Naive thymus-derived CD8-positive, alpha-beta T cell (primary cell): ENCODE measurements around the gene SIX2. TPM values are rescaled to one million over a fixed set of nuclear protein-coding genes. Genes with fewer than 3 reads are reported as not detected.

Source experiments
- ATAC-seq, 2 donors: fragments of 150-1000 bp; cut with Tn5 transposase in 1 of 2; sonication (Bioruptor Pico), chemical (Tn5 transposase) in 1 of 2; 1 replicate in 1 of 2; 2 replicates in 1 of 2; pipeline ENCODE4 v1.10.0; 2021; ENCODE audit warnings: mild to moderate bottlenecking in 2 of 2, moderate library complexity in 2 of 2
- POLR2A ChIA-PET: fragments of 350-600 bp; sonication (Branson Sonifier 250); formaldehyde crosslinking; loops from one replicate; lab custom pipeline; 2021; ENCODE audit warnings: antibody characterized with exemption; lab: Charles Lee
- DNase-seq, 10 donors: peaks; one replicate each; pipeline versions ENCODE4 v3.0.0 to v3.0.0-alpha.2; 2020 to 2022
- H3K27ac Mint-ChIP-seq, 10 donors: one replicate each; pipeline ENCODE4 v1.8.0; 2020 to 2022; ENCODE audit warnings: mild to moderate bottlenecking in 10 of 10, mixed read lengths in 10 of 10, moderate library complexity in 4 of 10, inconsistent platforms in 1 of 10
- H3K27me3 Mint-ChIP-seq, 5 donors: one replicate each; pipeline ENCODE4 v1.8.0; 2021 to 2022; ENCODE audit warnings: mixed read lengths in 5 of 5
- H3K36me3 Mint-ChIP-seq, 3 donors: one replicate each; pipeline ENCODE4 v1.8.0; 2020 to 2022; ENCODE audit warnings: mixed read lengths in 3 of 3, mild to moderate bottlenecking in 2 of 3, inconsistent platforms in 1 of 3
- H3K4me1 Mint-ChIP-seq, 4 donors: one replicate each; pipeline ENCODE4 v1.8.0; 2021 to 2022; ENCODE audit warnings: mixed read lengths in 4 of 4
- H3K4me3 Mint-ChIP-seq, 10 donors: one replicate each; pipeline ENCODE4 v1.8.0; 2020 to 2022; ENCODE audit warnings: mild to moderate bottlenecking in 10 of 10, mixed read lengths in 10 of 10, moderate library complexity in 6 of 10, inconsistent platforms in 1 of 10
- H3K9me3 Mint-ChIP-seq, 9 donors: one replicate each; pipeline ENCODE4 v1.8.0; 2020 to 2022; ENCODE audit warnings: mixed read lengths in 9 of 9, mild to moderate bottlenecking in 3 of 9, inconsistent platforms in 1 of 9, moderate library complexity in 1 of 9
- polyA plus RNA-seq, 3 donors: library from polyadenylated mRNA; unstranded; fragments of 300-500 nt; fragmentation: Illumina TruSeq; gene quantifications; one replicate each; pipeline ENCODE4 v1.2.3, GENCODE V29; 2021
- total RNA-seq, 8 experiments: library from RNA in 2 of 8; stranded (reverse) in 2 of 8; gene quantifications; one replicate each; pipeline ENCODE4 v1.2.3 and lab custom pipeline; 2021 to 2026

SIX2 gene
- total and polyA plus RNA-seq, 5 experiments from 2014 or later: not detected

DNA sequence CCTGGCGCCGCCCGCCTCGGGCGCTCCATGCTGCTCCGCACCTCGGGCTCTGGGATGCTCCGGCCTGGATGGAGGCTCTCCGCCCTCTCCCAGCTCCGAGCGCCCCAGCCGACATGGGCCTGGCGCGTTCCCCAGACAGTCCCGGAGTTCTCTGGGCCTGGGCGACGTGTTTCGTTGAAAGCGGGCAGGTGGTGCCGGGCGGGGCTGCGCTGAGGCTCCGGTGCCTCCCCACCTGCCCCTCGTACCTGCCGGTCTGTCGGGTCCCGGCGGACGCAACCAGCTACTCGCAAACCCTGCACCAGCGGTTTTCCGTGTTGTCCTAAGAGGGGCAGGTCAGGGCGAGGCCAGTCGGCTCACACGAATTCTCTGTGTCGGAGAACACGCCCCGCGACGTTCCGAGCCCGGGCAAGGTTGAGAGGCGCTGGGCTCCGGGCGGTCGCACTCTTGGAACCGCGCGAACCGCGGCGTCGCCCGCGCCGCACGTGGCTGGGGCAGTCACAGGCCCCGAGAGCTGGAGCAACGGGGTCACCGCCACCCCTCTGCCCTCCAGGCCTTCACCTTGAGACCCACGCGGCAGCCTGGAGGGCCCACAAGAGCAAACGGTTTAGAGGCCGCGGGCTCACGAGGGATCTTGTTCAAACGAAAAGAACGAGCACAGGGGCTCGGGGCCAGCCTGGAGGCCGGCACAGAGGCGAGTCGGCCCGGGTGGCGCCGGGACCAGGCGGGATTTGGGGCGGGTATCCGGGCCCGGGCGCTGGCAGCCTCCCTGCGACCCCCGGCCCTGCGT is 4.2 kb upstream of the SIX2 start:
- peak overlapping the region in 2 of 10 donors; percentile 41 to 42 for H3K4me3 Mint-ChIP-seq
- no peak for DNase-seq
- H3K9me3 Mint-ChIP-seq: peaks cover 0 to 2% (median 0%) of the 10 kb centered on the region in 9 donors
- peaks cover 22 to 81% (median 62%) of the 10 kb centered on the region in 5 donors for H3K27me3 Mint-ChIP-seq
- POLR2A ChIA-PET: no interaction called here
- peaks cover 0 to 3% (median 0%) of the 10 kb centered on the region in 3 donors for H3K36me3 Mint-ChIP-seq
- H3K27ac Mint-ChIP-seq: no peak overlapping the region
- H3K4me1 Mint-ChIP-seq: peaks cover 5 to 37% (median 31%) of the 10 kb centered on the region in 4 donors
- ATAC-seq: no peak

- H3K27me3 Mint-ChIP-seq: peaks cover 25 to 86% (median 68%) of the 10 kb centered on the region in 5 donors
- no peak for DNase-seq
- H3K9me3 Mint-ChIP-seq: peaks cover 0 to 2% (median 0%) of the 10 kb centered on the region in 9 donors
- ATAC-seq: no peak
- H3K27ac Mint-ChIP-seq: peak overlapping the region in 1 of 10 donors; percentile 56
- peaks cover 8 to 42% (median 35%) of the 10 kb centered on the region in 4 donors for H3K4me1 Mint-ChIP-seq
- H3K36me3 Mint-ChIP-seq: peaks cover 0 to 3% (median 0%) of the 10 kb centered on the region in 3 donors
- POLR2A ChIA-PET: no interaction called here
- H3K4me3 Mint-ChIP-seq: peak overlapping the region in 7 of 10 donors; percentile 9 to 74 (median 52)
Observed at GRCh38 chr2:45012733-45013132, 3.5 kb upstream of the SIX2 start.

GRCh38 chr2:45011621-45012602 is 2.7 kb upstream of the SIX2 start:
- peak overlapping the region in 8 of 10 donors; percentile 9 to 66 (median 52) for H3K4me3 Mint-ChIP-seq
- H3K4me1 Mint-ChIP-seq: peaks cover 9 to 45% (median 39%) of the 10 kb centered on the region in 4 donors
- ATAC-seq (no peak), DNase-seq (no peak)
- H3K36me3 Mint-ChIP-seq: peaks cover 0 to 3% (median 0%) of the 10 kb centered on the region in 3 donors
- H3K27me3 Mint-ChIP-seq: peaks cover 27 to 86% (median 67%) of the 10 kb centered on the region in 5 donors
- peaks cover 0 to 2% (median 0%) of the 10 kb centered on the region in 9 donors for H3K9me3 Mint-ChIP-seq
- peak overlapping the region in 1 of 10 donors; percentile 70 for H3K27ac Mint-ChIP-seq
- POLR2A ChIA-PET: no interaction called here

DNA sequence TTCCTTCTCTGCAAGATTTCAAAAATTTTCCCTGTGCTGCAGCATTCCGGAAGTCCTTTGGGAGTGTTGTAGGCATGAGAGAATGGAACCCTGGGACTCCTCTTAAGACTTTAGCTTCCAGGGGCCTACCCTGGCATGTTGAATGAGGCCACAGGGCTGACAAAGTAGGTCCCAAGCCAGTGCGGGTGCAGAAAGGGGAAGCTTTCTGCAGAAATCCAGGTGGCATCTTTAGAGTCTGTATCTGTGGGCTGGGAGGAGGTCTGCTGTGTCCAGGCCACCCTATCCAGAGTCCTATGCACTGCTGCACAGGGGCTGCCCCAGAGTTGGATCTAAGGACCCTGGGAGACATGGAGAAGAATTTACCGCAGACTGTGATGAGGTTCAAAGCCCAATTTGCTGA is 1.9 kb upstream of the SIX2 start:
- Mint-ChIP-seq H3K4me1 (peaks cover 12 to 48% (median 45%) of the 10 kb centered on the region in 4 donors), H3K4me3 (peak overlapping the region in 9 of 10 donors; percentile 28 to 93 (median 65)), H3K27ac (no peak overlapping the region), H3K36me3 (peaks cover 0 to 3% (median 0%) of the 10 kb centered on the region in 3 donors), H3K9me3 (peaks cover 0 to 2% (median 0%) of the 10 kb centered on the region in 9 donors), H3K27me3 (peaks cover 30 to 86% (median 65%) of the 10 kb centered on the region in 5 donors)
- POLR2A ChIA-PET: no interaction called here
- DNase-seq (no peak), ATAC-seq (no peak)

GRCh38 chr2:45010702-45011012 is 1.4 kb upstream of the SIX2 start:
- H3K4me1 Mint-ChIP-seq: peaks cover 12 to 51% (median 48%) of the 10 kb centered on the region in 4 donors
- peaks cover 0 to 3% (median 0%) of the 10 kb centered on the region in 3 donors for H3K36me3 Mint-ChIP-seq
- H3K4me3 Mint-ChIP-seq: peak overlapping the region in 9 of 10 donors; percentile 12 to 93 (median 65)
- no peak for ATAC-seq
- H3K27me3 Mint-ChIP-seq: peaks cover 31 to 86% (median 63%) of the 10 kb centered on the region in 5 donors
- H3K27ac Mint-ChIP-seq: no peak overlapping the region
- DNase-seq: no peak
- POLR2A ChIA-PET: no interaction called here
- peaks cover 0 to 2% (median 0%) of the 10 kb centered on the region in 9 donors for H3K9me3 Mint-ChIP-seq

- peaks cover 0 to 2% (median 0%) of the 10 kb centered on the region in 9 donors for H3K9me3 Mint-ChIP-seq
- POLR2A ChIA-PET: no interaction called here
- peaks cover 34 to 86% (median 62%) of the 10 kb centered on the region in 5 donors for H3K27me3 Mint-ChIP-seq
- ATAC-seq: no peak
- peaks cover 16 to 56% (median 53%) of the 10 kb centered on the region in 4 donors for H3K4me1 Mint-ChIP-seq
- H3K4me3 Mint-ChIP-seq: peak overlapping the region in 8 of 10 donors; percentile 57 to 93 (median 72)
- peaks cover 0 to 3% (median 0%) of the 10 kb centered on the region in 3 donors for H3K36me3 Mint-ChIP-seq
- DNase-seq: no peak
- no peak overlapping the region for H3K27ac Mint-ChIP-seq
Observed at GRCh38 chr2:45009928-45010701, 863 bp upstream of the SIX2 start.

GRCh38 chr2:45008296-45009129 is 739 bp downstream of the SIX2 start:
- Mint-ChIP-seq H3K27me3 (peaks cover 32 to 92% (median 60%) of the 10 kb centered on the region in 5 donors), H3K36me3 (no peaks in the 10 kb centered on the region), H3K27ac (peak overlapping the region in 2 of 10 donors; percentile 13 to 46), H3K4me3 (peak overlapping the region; percentile 46 to 79 (median 67)), H3K9me3 (peaks cover 0 to 2% (median 0%) of the 10 kb centered on the region in 9 donors), H3K4me1 (peaks cover 16 to 57% (median 50%) of the 10 kb centered on the region in 4 donors)
- ATAC-seq (no peak), DNase-seq (no peak)
- POLR2A ChIA-PET: no interaction called here

DNA sequence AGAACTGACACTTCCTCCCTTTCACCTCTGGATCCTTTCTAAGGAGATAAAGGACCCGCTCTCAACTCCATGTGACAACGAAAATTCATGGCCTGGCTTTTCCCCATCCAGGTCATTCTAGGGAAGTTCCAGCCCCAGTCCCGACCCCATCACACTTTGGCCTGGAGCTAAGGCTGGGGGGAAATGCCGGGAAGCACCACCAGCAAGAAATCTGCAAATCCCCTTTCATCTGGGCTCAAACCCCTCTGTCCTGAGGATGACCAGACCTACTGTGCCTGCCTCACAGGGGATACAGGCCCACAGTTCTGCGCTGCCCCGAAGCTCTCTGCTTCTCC is 1.3 kb downstream of the SIX2 start:
- POLR2A ChIA-PET: no interaction called here
- Mint-ChIP-seq H3K27me3 (peaks cover 37 to 96% (median 65%) of the 10 kb centered on the region in 5 donors), H3K36me3 (no peaks in the 10 kb centered on the region), H3K4me3 (peak overlapping the region; percentile 12 to 79 (median 62)), H3K9me3 (peaks cover 0 to 2% (median 0%) of the 10 kb centered on the region in 9 donors), H3K27ac (peak overlapping the region in 1 of 10 donors; percentile 46), H3K4me1 (peaks cover 16 to 61% (median 50%) of the 10 kb centered on the region in 4 donors)
- ATAC-seq (no peak), DNase-seq (no peak)

- POLR2A ChIA-PET: no interaction called here
- DNase-seq (no peak), ATAC-seq (no peak)
- Mint-ChIP-seq H3K4me3 (peak overlapping the region in 6 of 10 donors; percentile 7 to 59 (median 55)), H3K9me3 (peaks cover 0 to 2% (median 0%) of the 10 kb centered on the region in 9 donors), H3K27me3 (peaks cover 35 to 96% (median 63%) of the 10 kb centered on the region in 5 donors), H3K36me3 (no peaks in the 10 kb centered on the region), H3K4me1 (peaks cover 18 to 62% (median 47%) of the 10 kb centered on the region in 4 donors), H3K27ac (no peak overlapping the region)
Observed at GRCh38 chr2:45006942-45007287, 2.3 kb downstream of the SIX2 start.

- POLR2A ChIA-PET: no interaction called here
- no peaks in the 10 kb centered on the region for H3K9me3 Mint-ChIP-seq
- peaks cover 36 to 96% (median 62%) of the 10 kb centered on the region in 5 donors for H3K27me3 Mint-ChIP-seq
- peak overlapping the region in 1 of 10 donors; percentile 65 for H3K27ac Mint-ChIP-seq
- no peak for DNase-seq
- no peaks in the 10 kb centered on the region for H3K36me3 Mint-ChIP-seq
- H3K4me3 Mint-ChIP-seq: peak overlapping the region in 8 of 10 donors; percentile 1 to 60 (median 46)
- H3K4me1 Mint-ChIP-seq: peaks cover 23 to 68% (median 48%) of the 10 kb centered on the region in 4 donors
- ATAC-seq: peak in 1 of 2 donors; percentile 22
Observed at GRCh38 chr2:45006041-45006941, 3.0 kb downstream of the SIX2 start.
